Right renal cortex interstitium (tissue), 3 donors: ENCODE results near the gene TMEM61. TPM values are rescaled to one million over a fixed set of nuclear protein-coding genes. Genes with fewer than 3 reads are reported as not detected.
"Not testable (repeated sequence)": the region's sequence is repeated elsewhere in the genome, so short reads cannot be mapped to it uniquely, and the experiment has no call there.

Experiments used
- DNase-seq, 3 donors: peaks; one replicate each; pipeline ENCODE4 v3.0.0-alpha.2; 2013; ENCODE audit warnings: low read depth in 3 of 3, low spot score in 2 of 3
- polyA plus RNA-seq, 3 donors: library from polyadenylated mRNA; unstranded; fragments of 120-200 nt; gene quantifications; one replicate each; pipeline ENCODE4 v1.2.1, GENCODE V29; 2013; ENCODE audit not compliant: insufficient read length in 3 of 3

TMEM61 gene
- polyA plus RNA-seq, 3 donors: 0.87 to 1.4 (median 1.2) TPM

- DNase-seq: no peak
Observed at GRCh38 chr1:54998677-54999076, 18.2 kb downstream of the TMEM61 start, which contains the start of gene BSND. Gene BSND, plus strand, starts transcription at chr1:54998933. Its CDS starts 254 bp downstream, at chr1:54999187.

DNA sequence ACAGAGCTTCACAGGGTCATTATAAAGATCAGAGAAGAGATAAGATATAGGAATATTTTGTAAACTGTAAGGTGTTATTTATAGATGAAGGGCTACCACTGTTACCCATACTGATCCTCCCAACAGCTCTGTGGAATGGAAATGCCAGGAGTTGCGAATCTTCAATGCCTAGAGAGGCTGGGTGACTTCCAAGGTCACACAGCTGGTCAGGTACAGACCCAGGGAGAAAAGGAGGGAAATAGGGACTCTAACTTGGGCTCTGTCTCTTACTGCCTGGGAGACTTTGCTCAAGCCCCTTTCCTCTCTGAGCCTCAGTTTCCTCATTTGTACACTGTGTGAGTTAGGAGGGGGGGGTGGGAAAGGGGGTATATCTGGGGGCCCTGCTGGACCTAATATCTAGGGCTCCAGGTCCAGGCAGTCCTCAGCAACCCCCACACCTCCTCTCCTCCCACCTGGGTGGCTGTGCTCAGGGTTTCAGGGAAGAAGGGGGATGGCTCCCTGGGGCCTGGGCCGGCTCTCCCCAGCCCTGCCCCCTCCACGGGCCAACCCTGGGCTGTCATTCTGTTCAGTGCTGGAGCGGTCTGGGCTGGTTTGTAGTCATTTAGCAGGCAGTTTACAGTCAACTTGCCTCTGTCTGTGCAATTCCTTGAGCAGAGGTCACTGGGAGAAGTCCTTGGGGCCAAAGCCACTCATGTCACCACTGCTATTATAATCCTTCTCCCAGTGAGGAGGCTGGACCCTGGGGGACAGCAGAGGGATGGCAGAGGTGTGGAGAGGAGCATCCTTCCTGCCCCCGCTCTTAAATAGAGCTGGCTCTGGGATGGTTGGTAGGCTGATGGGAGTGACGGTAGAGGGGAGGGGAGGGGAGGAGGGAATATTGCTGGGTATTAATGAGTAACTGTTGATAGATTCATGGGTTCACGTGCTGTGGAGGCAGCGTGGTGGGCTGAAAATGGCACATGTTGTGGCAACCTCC, 20.0 kb downstream of the TMEM61 start:
- no peak for DNase-seq

DNA sequence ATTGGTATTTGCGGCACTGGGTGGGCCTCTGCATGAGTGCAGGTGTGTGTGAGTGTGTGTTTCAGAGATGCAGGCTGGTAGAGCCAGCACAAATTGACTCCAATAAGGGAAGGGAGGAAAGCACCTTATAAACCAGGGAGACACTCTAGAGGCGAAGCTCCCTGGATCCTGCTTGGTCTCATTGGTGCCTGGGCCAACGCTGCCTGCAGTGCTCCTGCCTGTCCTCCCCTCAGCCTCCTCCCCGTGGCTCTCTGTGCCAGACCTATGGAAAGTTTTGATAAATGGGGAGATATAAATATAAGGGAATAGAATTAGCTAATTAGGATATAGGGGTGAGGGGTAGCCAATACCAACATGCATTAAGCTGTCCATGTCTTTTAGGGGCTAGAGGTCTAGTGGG, 20.9 kb downstream of the TMEM61 start:
- no peak for DNase-seq

GRCh38 chr1:55002686-55003085, 22.3 kb downstream of the TMEM61 start:
- no peak for DNase-seq

GRCh38 chr1:55005351-55006140, 25.1 kb downstream of the TMEM61 start:
- DNase-seq: no peak

- DNase-seq: no peak
Observed at GRCh38 chr1:55006931-55007330, 26.5 kb downstream of the TMEM61 start.

DNA sequence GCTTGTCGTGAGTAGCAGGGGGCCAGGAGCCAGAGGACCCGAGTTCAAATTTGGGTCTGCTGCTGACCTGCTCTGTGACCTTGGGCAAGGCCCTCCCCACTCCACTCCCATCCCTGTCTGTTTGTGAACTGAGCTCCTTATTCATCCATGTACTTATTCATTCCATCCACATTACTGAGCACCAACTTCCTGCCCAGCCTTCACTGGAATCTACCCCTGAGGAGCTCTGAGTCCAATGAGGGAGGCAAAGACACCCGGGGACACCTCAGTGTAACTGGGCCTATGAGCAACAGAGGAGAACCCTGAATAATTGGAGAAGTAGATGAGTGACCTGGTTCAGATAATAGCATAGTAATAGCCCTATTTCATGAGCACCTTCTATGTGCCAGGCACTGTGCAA, 27.2 kb downstream of the TMEM61 start:
- DNase-seq: no peak

DNA sequence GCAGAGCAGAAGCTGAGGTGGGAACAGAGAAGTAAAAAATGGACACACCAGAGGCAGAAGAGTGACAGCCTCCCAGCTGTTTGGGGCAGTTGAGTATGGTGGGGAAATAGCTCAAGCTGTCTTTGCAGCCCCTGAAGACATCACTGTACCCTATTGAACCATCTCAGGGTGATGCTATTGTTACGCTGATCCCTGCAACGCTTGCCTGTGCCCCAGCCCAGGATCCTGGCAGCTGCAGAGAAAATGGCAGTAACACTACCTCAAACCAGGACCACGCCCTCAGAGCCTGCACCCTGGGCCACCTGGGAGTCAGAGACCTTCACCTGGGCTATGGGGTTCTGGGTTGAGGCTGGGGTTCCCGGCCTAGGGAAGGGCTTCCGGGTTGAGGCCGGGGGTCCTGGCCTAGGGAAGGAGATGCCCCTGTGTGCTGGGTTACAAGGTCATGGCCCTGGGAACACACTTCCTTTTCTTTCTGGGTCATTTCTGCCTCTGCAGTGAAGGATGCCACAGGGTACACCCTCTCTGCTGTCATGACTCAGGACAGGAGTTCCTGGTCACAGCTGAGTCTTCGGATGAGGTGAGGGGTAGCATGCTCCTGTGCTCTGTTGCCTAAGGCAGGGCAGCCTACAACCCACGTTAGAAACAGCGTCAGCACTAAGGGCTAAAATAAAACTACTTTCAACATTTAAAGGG, 29.9 kb downstream of the TMEM61 start:
- DNase-seq: no peak

DNA sequence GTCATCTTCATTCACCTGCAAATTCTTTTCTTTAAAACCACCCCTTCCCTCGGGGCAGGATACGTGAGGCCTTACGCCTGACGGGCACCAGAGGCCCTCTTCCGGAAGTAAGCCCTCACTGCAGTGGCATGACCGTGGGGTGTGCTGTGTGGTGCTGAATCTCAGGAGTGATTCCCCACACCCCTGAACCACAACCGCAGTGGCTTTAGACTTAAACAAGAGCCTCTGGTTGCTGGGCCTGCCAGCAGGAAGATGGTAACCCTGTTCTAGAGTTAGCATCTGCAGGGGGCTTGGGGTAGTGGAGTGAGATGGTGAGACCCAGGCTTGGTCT, 30.4 kb downstream of the TMEM61 start:
- DNase-seq: no peak

GRCh38 chr1:55012661-55013060, 32.2 kb downstream of the TMEM61 start:
- DNase-seq: no peak

- no peak for DNase-seq
Observed at GRCh38 chr1:55015123-55015522, 34.7 kb downstream of the TMEM61 start.

GRCh38 chr1:55015731-55016620, 35.5 kb downstream of the TMEM61 start:
- DNase-seq: no peak

DNA sequence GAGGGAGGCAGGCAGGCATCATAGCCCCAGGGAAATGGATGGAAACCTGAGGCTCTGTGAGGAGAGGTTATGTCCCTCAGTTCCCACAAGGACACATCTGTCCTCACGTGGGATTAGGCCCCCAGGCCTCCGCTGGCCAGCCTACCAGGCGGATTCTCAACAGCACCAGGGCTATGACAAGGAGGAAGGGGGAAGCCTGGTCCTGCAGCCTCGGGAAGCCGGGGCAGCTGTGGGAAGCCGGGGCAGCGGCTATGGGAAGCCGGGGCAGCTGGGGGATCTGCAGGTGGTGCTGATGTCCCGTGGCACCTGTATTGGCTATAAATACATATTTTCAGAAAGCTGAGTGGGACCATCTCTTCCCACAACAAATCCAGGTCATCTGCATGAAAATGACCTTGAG, 38.0 kb downstream of the TMEM61 start:
- DNase-seq: no peak

GRCh38 chr1:55021942-55022546, 41.6 kb downstream of the TMEM61 start:
- peak; percentile 60 to 73 (median 61) for DNase-seq

DNA sequence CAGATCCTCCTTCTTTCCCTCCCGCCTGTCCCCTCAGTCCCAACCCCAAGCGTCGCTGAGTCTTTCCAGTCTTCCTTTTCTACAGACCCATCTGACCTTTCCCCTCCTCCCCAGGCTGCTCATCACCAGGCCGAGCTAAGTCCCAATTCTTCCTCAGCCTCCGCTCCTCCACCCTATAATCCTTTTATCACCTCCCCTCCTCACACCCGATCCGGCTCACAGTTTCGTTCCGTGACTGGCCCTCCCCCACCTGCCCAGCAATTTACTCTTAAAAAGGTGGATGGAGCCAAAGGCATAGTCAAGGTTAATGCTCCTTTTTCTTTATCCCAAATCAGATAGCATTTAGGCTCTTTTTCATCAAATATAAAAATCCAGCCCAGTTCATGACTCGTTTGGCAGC, 43.7 kb downstream of the TMEM61 start:
- DNase-seq: not testable (repeated sequence)

DNA sequence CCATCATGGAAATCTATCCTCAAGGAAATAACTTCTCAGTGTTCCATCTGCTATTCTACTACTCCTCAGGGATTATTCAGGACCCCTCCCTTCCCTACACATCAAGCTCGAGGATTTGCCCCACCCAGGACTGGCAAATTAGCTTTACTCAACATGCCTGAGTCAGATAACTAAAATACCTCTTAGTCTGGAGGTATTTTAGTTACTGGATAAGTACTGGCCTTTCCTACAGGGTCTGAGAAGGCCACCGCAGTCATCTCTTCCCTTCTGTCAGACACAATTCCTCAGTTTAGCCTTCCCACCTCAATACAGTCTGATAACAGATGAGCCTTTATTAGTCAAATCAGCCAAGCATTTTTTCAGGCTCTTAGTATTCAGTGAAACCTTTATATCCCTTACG, 46.3 kb downstream of the TMEM61 start:
- not testable (repeated sequence) for DNase-seq

DNA sequence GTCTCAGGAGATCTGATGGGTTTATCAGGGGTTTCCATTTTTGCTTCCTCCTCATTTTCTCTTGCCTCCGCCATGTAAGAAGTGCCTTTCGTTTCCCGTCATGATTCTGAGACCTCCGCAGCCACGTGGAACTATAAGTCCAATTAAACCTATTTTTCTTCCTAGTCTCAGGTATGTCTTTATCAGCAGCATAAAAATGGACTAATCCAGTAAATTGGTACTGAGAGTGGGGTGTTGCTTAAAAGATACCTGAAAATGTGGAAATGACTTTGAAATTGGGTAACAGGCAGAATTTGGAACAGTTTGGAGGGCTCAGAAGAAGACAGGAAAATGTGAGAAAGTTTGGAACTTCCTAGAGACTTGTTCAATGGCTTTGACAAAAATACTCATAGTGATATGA, 50.7 kb downstream of the TMEM61 start:
- DNase-seq: not testable (repeated sequence)

GRCh38 chr1:55033265-55033614, 52.8 kb downstream of the TMEM61 start:
- no peak for DNase-seq

- no peak for DNase-seq
Observed at GRCh38 chr1:55034476-55035133, 54.2 kb downstream of the TMEM61 start.
